Smooth muscle cell (in vitro differentiated cells): ENCODE data around the gene CD48. TPM values are rescaled to one million over a fixed set of nuclear protein-coding genes. Genes with fewer than 3 reads are reported as not detected.
"Not testable (repeated sequence)": the region's sequence is repeated elsewhere in the genome, so short reads cannot be mapped to it uniquely, and the experiment has no call there.

Experiments
- DNase-seq: peaks from one replicate; lab custom pipeline; 2025; ENCODE audit not compliant: unreplicated experiment; lab: John Stamatoyannopoulos, UW
- H2AFZ ChIP-seq: fragments of 200-600 bp; sonication (generic); 2 replicates; pipeline ENCODE4 v1.6.0; 2016; ENCODE audit warnings: antibody characterized with exemption, low read depth, mild to moderate bottlenecking
- H3F3A ChIP-seq: fragments of 200-600 bp; sonication (generic); 2 replicates; pipeline ENCODE4 v1.6.0; 2017; ENCODE audit warnings: antibody characterized with exemption, low read depth
- H3K27ac ChIP-seq: fragments of 200-600 bp; sonication (generic); 2 replicates; pipeline ENCODE4 v1.5.1; 2016; ENCODE audit warnings: low read depth, mild to moderate bottlenecking
- H3K27me3 ChIP-seq: fragments of 200-600 bp; sonication (generic); 2 replicates; pipeline ENCODE4 v1.6.1; 2016; ENCODE audit warnings: low read depth, mild to moderate bottlenecking
- H3K36me3 ChIP-seq: fragments of 200-600 bp; sonication (generic); 2 replicates; pipeline ENCODE4 v1.5.1; 2016; ENCODE audit warnings: low read depth
- H3K4me1 ChIP-seq: fragments of 200-600 bp; sonication (generic); 2 replicates; pipeline ENCODE4 v1.5.1; 2016; ENCODE audit warnings: low read depth
- H3K4me2 ChIP-seq: fragments of 200-600 bp; sonication (generic); 2 replicates; pipeline ENCODE4 v1.6.0; 2016; ENCODE audit warnings: mild to moderate bottlenecking
- H3K4me3 ChIP-seq: fragments of 200-600 bp; sonication (generic); 2 replicates; pipeline ENCODE4 v1.5.1; 2016; ENCODE audit warnings: mild to moderate bottlenecking
- H3K79me2 ChIP-seq: fragments of 200-600 bp; sonication (generic); 2 replicates; pipeline ENCODE4 v1.6.0; 2016; ENCODE audit warnings: low read depth, mild to moderate bottlenecking
- H3K9ac ChIP-seq: fragments of 200-600 bp; sonication (generic); 2 replicates; pipeline ENCODE4 v1.6.0; 2016; ENCODE audit warnings: low read depth
- H3K9me3 ChIP-seq: fragments of 200-600 bp; sonication (generic); replicated peaks from 2 replicates; pipeline ENCODE4 v1.5.1; 2016; ENCODE audit warnings: low read depth
- H4K20me1 ChIP-seq: fragments of 200-600 bp; sonication (generic); 2 replicates; pipeline ENCODE4 v1.6.0; 2016; ENCODE audit warnings: low read depth
- CTCF ChIP-seq: fragments of 200-600 bp; sonication (generic); IDR thresholded peaks from 2 replicates; pipeline ENCODE4 v1.5.1; 2017; ENCODE audit warnings: borderline replicate concordance, mild to moderate bottlenecking, antibody characterized with exemption; ENCODE audit not compliant: insufficient read depth, poor library complexity, severe bottlenecking
- WGBS: methylation state at CpG from one replicate; pipeline ENCODE4 v1.1.7; 2016; ENCODE audit warnings: low lambda C conversion rate; 5-methylcytosine and 5-hydroxymethylcytosine counted together
- polyA plus RNA-seq: library from polyadenylated mRNA; unstranded; fragments of >200 nt; fragmentation: Nextera tagmentation; extraction: Ambion mirVana; gene quantifications from 2 replicates; pipeline ENCODE4 v1.2.1, GENCODE V29; 2016
- total RNA-seq: library from RNA; depleted of rRNA; stranded (reverse); fragments of >200 nt; gene quantifications from 2 replicates; pipeline ENCODE4 v1.2.3, GENCODE V29; 2014

CD48 gene
- total and polyA plus RNA-seq, 2 experiments from 2014 or later = 0.37 TPM; not detected in 1

GRCh38 chr1:160653620-160654016, 58.0 kb downstream of the CD48 start:
- H3K4me1 ChIP-seq = peaks cover 7% of the 10 kb centered on the region
- no peaks in the 10 kb centered on the region for H4K20me1 ChIP-seq
- no peaks in the 10 kb centered on the region for H3K27me3 ChIP-seq
- TF ChIP-seq CTCF = no peak
- no peak for DNase-seq
- no peaks in the 10 kb centered on the region for H3F3A ChIP-seq
- H2AFZ ChIP-seq = no peak overlapping the region
- H3K27ac ChIP-seq = no peak overlapping the region
- no peak overlapping the region for H3K4me3 ChIP-seq
- H3K9me3 ChIP-seq = no peaks in the 10 kb centered on the region
- 86% methylated on average over 2 of the region's 2 CpGs for WGBS
- H3K36me3 ChIP-seq = no peaks in the 10 kb centered on the region
- H3K79me2 ChIP-seq = no peaks in the 10 kb centered on the region
- no peak overlapping the region for H3K4me2 ChIP-seq
- H3K9ac ChIP-seq = no peak overlapping the region

- DNase-seq = no peak
- Histone ChIP-seq H2AFZ (no peak overlapping the region), H3K79me2 (no peaks in the 10 kb centered on the region), H3K27ac (no peak overlapping the region), H3K36me3 (no peaks in the 10 kb centered on the region), H3F3A (no peaks in the 10 kb centered on the region), H3K9me3 (no peaks in the 10 kb centered on the region), H3K9ac (no peak overlapping the region), H3K4me3 (no peak overlapping the region), H4K20me1 (no peaks in the 10 kb centered on the region), H3K27me3 (no peaks in the 10 kb centered on the region), H3K4me2 (no peak overlapping the region), H3K4me1 (peaks cover 7% of the 10 kb centered on the region)
- no peak for TF ChIP-seq CTCF
- WGBS = 64% methylated on average over 9 of the region's 9 CpGs
These were observed 58.5 kb downstream of the CD48 start for GRCh38 chr1:160652924-160653619.

GRCh38 chr1:160652065-160652641, 59.5 kb downstream of the CD48 start:
- H3K27me3 ChIP-seq, H3K4me1 ChIP-seq, H3K36me3 ChIP-seq, H3K27ac ChIP-seq, H3K9ac ChIP-seq, H2AFZ ChIP-seq, H3K4me2 ChIP-seq, H3K9me3 ChIP-seq, DNase-seq, H4K20me1 ChIP-seq, H3K79me2 ChIP-seq, H3F3A ChIP-seq, H3K4me3 ChIP-seq: not testable (repeated sequence)
- WGBS = 12% methylated on average over 8 of the region's 8 CpGs

GRCh38 chr1:160651433-160652064, 60.1 kb downstream of the CD48 start:
- Histone ChIP-seq H3K79me2 (no peaks in the 10 kb centered on the region), H3F3A (no peaks in the 10 kb centered on the region), H2AFZ (no peak overlapping the region), H3K9me3 (no peaks in the 10 kb centered on the region), H3K9ac (no peak overlapping the region), H3K36me3 (no peaks in the 10 kb centered on the region), H3K27me3 (no peaks in the 10 kb centered on the region), H4K20me1 (no peaks in the 10 kb centered on the region), H3K4me3 (no peak overlapping the region), H3K27ac (no peak overlapping the region), H3K4me1 (peaks cover 7% of the 10 kb centered on the region), H3K4me2 (no peak overlapping the region)
- DNase-seq = no peak
- WGBS = 4% methylated on average over 1 of the region's 1 CpG
- TF ChIP-seq CTCF = no peak
